SU-DHL-6 (cell line): ENCODE results near the gene GULP1.

Source experiments
- CTCF ChIP-seq: fragments of 200-600 bp; sonication (generic); IDR thresholded peaks from one replicate; pipeline ENCODE4 v1.5.1; 2017; ENCODE audit warnings: antibody characterized with exemption, mild to moderate bottlenecking, low read length, moderate library complexity; ENCODE audit not compliant: insufficient read depth, poor library complexity, severe bottlenecking
- EZH2phosphoT487 ChIP-seq: fragments of 200-600 bp; sonication (generic), shearing (Covaris generic); conservative IDR thresholded peaks from 2 replicates; pipeline ENCODE4 v1.6.1; 2018; ENCODE audit warnings: mild to moderate bottlenecking, antibody characterized with exemption, low read length, moderate library complexity, mixed read lengths

- TF ChIP-seq CTCF: no peak
- no peak for TF ChIP-seq EZH2phosphoT487
Measured at GRCh38 chr2:188308483-188308882, 16.8 kb downstream of the GULP1 start.
